ENCODE data around the gene ANKRD53. TPM values are rescaled to one million over a fixed set of nuclear protein-coding genes. Genes with fewer than 3 reads are reported as not detected.

Gene ANKRD53
- total RNA-seq, 1 donor from 2014 or later = 11.7 TPM

GRCh38 chr2:70949086-70949485 is 29.3 kb upstream of the ANKRD53 start:
- DNase-seq = no peak
- Mint-ChIP-seq H3K9me3 (ENCODE audit: unreplicated experiment) (no peaks in the 10 kb centered on the region), H3K27ac (ENCODE audit: unreplicated experiment) (no peak overlapping the region), H3K4me1 (ENCODE audit: low read depth, unreplicated experiment) (no peaks in the 10 kb centered on the region), H3K27me3 (ENCODE audit: unreplicated experiment) (peaks cover 11% of the 10 kb centered on the region), H3K4me3 (ENCODE audit: unreplicated experiment) (no peak overlapping the region), H3K36me3 (ENCODE audit: unreplicated experiment) (no peaks in the 10 kb centered on the region)
- no peak for TF ChIP-seq CTCF (IDR thresholded peaks at IDR 0.05; ENCODE audit: partially characterized antibody, unreplicated experiment)

- no peaks in the 10 kb centered on the region for H3K9me3 Mint-ChIP-seq (ENCODE audit: unreplicated experiment)
- H3K36me3 Mint-ChIP-seq (ENCODE audit: unreplicated experiment) = no peaks in the 10 kb centered on the region
- DNase-seq = no peak
- no peak overlapping the region for H3K27ac Mint-ChIP-seq (ENCODE audit: unreplicated experiment)
- H3K4me3 Mint-ChIP-seq (ENCODE audit: unreplicated experiment) = no peak overlapping the region
- no peak for TF ChIP-seq CTCF (IDR thresholded peaks at IDR 0.05; ENCODE audit: partially characterized antibody, unreplicated experiment)
- H3K4me1 Mint-ChIP-seq (ENCODE audit: low read depth, unreplicated experiment) = no peaks in the 10 kb centered on the region
- peaks cover 7% of the 10 kb centered on the region for H3K27me3 Mint-ChIP-seq (ENCODE audit: unreplicated experiment)
Observed at GRCh38 chr2:70954886-70955285, 23.5 kb upstream of the ANKRD53 start.

GRCh38 chr2:70956141-70956540 is 22.3 kb upstream of the ANKRD53 start:
- H3K4me1 Mint-ChIP-seq (ENCODE audit: low read depth, unreplicated experiment) = no peaks in the 10 kb centered on the region
- peaks cover 2% of the 10 kb centered on the region for H3K9me3 Mint-ChIP-seq (ENCODE audit: unreplicated experiment)
- no peak for TF ChIP-seq CTCF (IDR thresholded peaks at IDR 0.05; ENCODE audit: partially characterized antibody, unreplicated experiment)
- no peak overlapping the region for H3K27ac Mint-ChIP-seq (ENCODE audit: unreplicated experiment)
- H3K27me3 Mint-ChIP-seq (ENCODE audit: unreplicated experiment) = peaks cover 10% of the 10 kb centered on the region
- no peak for DNase-seq
- no peaks in the 10 kb centered on the region for H3K36me3 Mint-ChIP-seq (ENCODE audit: unreplicated experiment)
- H3K4me3 Mint-ChIP-seq (ENCODE audit: unreplicated experiment) = no peak overlapping the region

- H3K4me1 Mint-ChIP-seq (ENCODE audit: low read depth, unreplicated experiment) = no peaks in the 10 kb centered on the region
- H3K4me3 Mint-ChIP-seq (ENCODE audit: unreplicated experiment) = no peak overlapping the region
- H3K27me3 Mint-ChIP-seq (ENCODE audit: unreplicated experiment) = peaks cover 13% of the 10 kb centered on the region
- no peak overlapping the region for H3K27ac Mint-ChIP-seq (ENCODE audit: unreplicated experiment)
- no peak for DNase-seq
- peaks cover 2% of the 10 kb centered on the region for H3K9me3 Mint-ChIP-seq (ENCODE audit: unreplicated experiment)
- H3K36me3 Mint-ChIP-seq (ENCODE audit: unreplicated experiment) = no peaks in the 10 kb centered on the region
- no peak for TF ChIP-seq CTCF (IDR thresholded peaks at IDR 0.05; ENCODE audit: partially characterized antibody, unreplicated experiment)
Observed at GRCh38 chr2:70957798-70958197, 20.6 kb upstream of the ANKRD53 start.

GRCh38 chr2:70958759-70959158 is 19.7 kb upstream of the ANKRD53 start:
- Mint-ChIP-seq H3K36me3 (ENCODE audit: unreplicated experiment) (no peaks in the 10 kb centered on the region), H3K4me3 (ENCODE audit: unreplicated experiment) (no peak overlapping the region), H3K27ac (ENCODE audit: unreplicated experiment) (no peak overlapping the region), H3K4me1 (ENCODE audit: low read depth, unreplicated experiment) (no peaks in the 10 kb centered on the region), H3K9me3 (ENCODE audit: unreplicated experiment) (peaks cover 2% of the 10 kb centered on the region), H3K27me3 (ENCODE audit: unreplicated experiment) (peaks cover 16% of the 10 kb centered on the region)
- TF ChIP-seq CTCF (IDR thresholded peaks at IDR 0.05; ENCODE audit: partially characterized antibody, unreplicated experiment) = no peak
- no peak for DNase-seq
